T1000 (cell line): Measurements from ENCODE around the gene ZFX.
A peak's percentile ranks its signal among the peaks of the same experiment; 100 is the strongest.
"Not testable (repeated sequence)": the region's sequence is repeated elsewhere in the genome, so short reads cannot be mapped to it uniquely, and the experiment has no call there.

ENCODE experiments used
- DNase-seq: peaks from one replicate; lab custom pipeline; 2025; ENCODE audit warnings: mixed read lengths; lab: John Stamatoyannopoulos, UW

The ZFX gene

GRCh38 chrX:24149351-24150050, at the start of gene ZFX:
Gene ZFX, plus strand, starts transcription at chrX:24149729. Its CDS starts 23,014 bp downstream, at chrX:24172743.
- peak; percentile 28 for DNase-seq

- no peak for DNase-seq
These were observed 48.8 kb upstream of the ZFX start for GRCh38 chrX:24100713-24101112.

- no peak for DNase-seq
These were observed 39.5 kb upstream of the ZFX start for GRCh38 chrX:24110069-24110468.

- no peak for DNase-seq
These were observed 36.3 kb upstream of the ZFX start for GRCh38 chrX:24113181-24113580.

GRCh38 chrX:24117258-24117657, 32.3 kb upstream of the ZFX start:
- no peak for DNase-seq

GRCh38 chrX:24124244-24124799, 25.2 kb upstream of the ZFX start:
- no peak for DNase-seq

GRCh38 chrX:24125028-24125612, 24.4 kb upstream of the ZFX start:
- DNase-seq: no peak

GRCh38 chrX:24131476-24131875, 18.1 kb upstream of the ZFX start:
- DNase-seq: no peak

- DNase-seq: peak; percentile 8
These were observed 16.2 kb upstream of the ZFX start for GRCh38 chrX:24133312-24133711.

- DNase-seq: not testable (repeated sequence)
These were observed 13.8 kb upstream of the ZFX start for GRCh38 chrX:24135768-24136167.

- DNase-seq: no peak
These were observed 12.3 kb upstream of the ZFX start for GRCh38 chrX:24137192-24137591.

- DNase-seq: not testable (repeated sequence)
These were observed 5.5 kb upstream of the ZFX start for GRCh38 chrX:24143982-24144381.

GRCh38 chrX:24144528-24144927, 5.0 kb upstream of the ZFX start:
- DNase-seq: no peak

GRCh38 chrX:24145303-24146186, 4.0 kb upstream of the ZFX start:
- no peak for DNase-seq

- no peak for DNase-seq
These were observed 3.1 kb upstream of the ZFX start for GRCh38 chrX:24146283-24146949.

- DNase-seq: no peak
These were observed 2.4 kb upstream of the ZFX start for GRCh38 chrX:24147165-24147564.

- no peak for DNase-seq
These were observed 1.4 kb upstream of the ZFX start for GRCh38 chrX:24148121-24148520.

- no peak for DNase-seq
These were observed 786 bp upstream of the ZFX start for GRCh38 chrX:24148535-24149350.

GRCh38 chrX:24150051-24150790, 692 bp downstream of the ZFX start:
- DNase-seq: peak; percentile 56

- no peak for DNase-seq
These were observed 1.4 kb downstream of the ZFX start for GRCh38 chrX:24150898-24151297.
